H1 (cell line): ENCODE measurements around the gene TRIM10.

Source experiments
- ATF3 ChIP-seq: IDR thresholded peaks from 2 replicates; pipeline ENCODE4 v1.6.1; 2011; ENCODE audit warnings: low read depth, mild to moderate bottlenecking, low read length; ENCODE audit not compliant: insufficient read depth
- CBX5 ChIP-seq: fragments of 300-800, 300-1000 bp; sonication (generic); IDR thresholded peaks from 2 replicates; pipeline ENCODE4 v1.7.1; 2016; ENCODE audit warnings: antibody characterized with exemption, low read length, low read depth
- CTCF ChIP-seq, 3 experiments: IDR thresholded peaks; 1 replicate in 2 of 3; 2 replicates in 1 of 3; pipeline versions ENCODE4 v1.5.1 to v1.6.1; 2011; ENCODE audit warnings: low read length in 3 of 3, mild to moderate bottlenecking in 3 of 3, inconsistent platforms in 2 of 3, low read depth in 1 of 3, moderate library complexity in 1 of 3; ENCODE audit not compliant: insufficient read depth in 1 of 3; ENCODE audit errors: control extremely low read depth in 1 of 3
- EZH2 ChIP-seq: fragments of 200-600 bp; sonication (generic); IDR thresholded peaks from 2 replicates; pipeline ENCODE4 v1.7.1; 2012; ENCODE audit warnings: low read depth, mild to moderate bottlenecking, moderate library complexity, low read length, inconsistent platforms; ENCODE audit not compliant: severe bottlenecking
- JUN ChIP-seq: IDR thresholded peaks from 2 replicates; pipeline ENCODE4 v1.6.1; 2011; ENCODE audit warnings: low read depth, mild to moderate bottlenecking, improper control_type of control experiment, low read length
- KDM5A ChIP-seq: fragments of 200-600 bp; IDR thresholded peaks from 2 replicates; pipeline ENCODE4 v1.7.1; 2012; ENCODE audit warnings: mild to moderate bottlenecking, low read length, inconsistent platforms, mixed read lengths
- RAD21 ChIP-seq, 2 experiments: IDR thresholded peaks in 1 of 2; conservative IDR thresholded peaks in 1 of 2; 2 replicates each; pipeline ENCODE4 v1.6.1; 2011; ENCODE audit warnings: low read depth in 2 of 2, low read length in 2 of 2, improper control_type of control experiment in 1 of 2, inconsistent platforms in 1 of 2, mild to moderate bottlenecking in 1 of 2, moderate library complexity in 1 of 2
- ZNF274 ChIP-seq: IDR thresholded peaks from 2 replicates; pipeline ENCODE4 v1.7.0; 2012; ENCODE audit warnings: low read length, borderline replicate concordance; ENCODE audit errors: extremely low read depth

GRCh38 chr6:30143780-30144179, 17.2 kb downstream of the TRIM10 start:
- TF ChIP-seq ATF3, result no peak
- TF ChIP-seq EZH2, result no peak
- TF ChIP-seq ZNF274, result no peak
- TF ChIP-seq RAD21 (IDR thresholded peaks at IDR 0.05 in 1 of 2, conservative IDR thresholded peaks at IDR 0.05 in 1 of 2; ENCODE audit: low read depth in 2 of 2, low read length in 2 of 2), result no peak
- TF ChIP-seq JUN, result no peak
- no peak for TF ChIP-seq CTCF (IDR thresholded peaks at IDR 0.05; ENCODE audit: control extremely low read depth in 1 of 3, insufficient read depth in 1 of 3, low read depth in 1 of 3, low read length in 3 of 3)
- no peak for TF ChIP-seq KDM5A
- no peak for TF ChIP-seq CBX5
